Activated CD4-positive, alpha-beta T cell treated with anti-CD3 and anti-CD28 coated beads, Interleukin-2, amount 10 ng/mL, durations not matched to agents 24 days and 14 days (primary cell): ENCODE measurements around the gene NEGR1. TPM values are rescaled to one million over a fixed set of nuclear protein-coding genes. Genes with fewer than 3 reads are reported as not detected.

ENCODE experiments used
- DNase-seq: peaks from one replicate; pipeline ENCODE4 v3.0.0; 2022
- H3K27ac Mint-ChIP-seq: one replicate; pipeline ENCODE4 v1.8.0; 2022; ENCODE audit warnings: mild to moderate bottlenecking, mixed read lengths
- H3K27me3 Mint-ChIP-seq: one replicate; pipeline ENCODE4 v1.8.0; 2022; ENCODE audit warnings: mixed read lengths
- H3K36me3 Mint-ChIP-seq: one replicate; pipeline ENCODE4 v1.8.0; 2022; ENCODE audit warnings: low read depth, mild to moderate bottlenecking, mixed read lengths
- H3K4me1 Mint-ChIP-seq: one replicate; pipeline ENCODE4 v1.8.0; 2021; ENCODE audit warnings: mixed read lengths
- H3K4me3 Mint-ChIP-seq: one replicate; pipeline ENCODE4 v1.8.0; 2022; ENCODE audit warnings: mild to moderate bottlenecking, moderate library complexity, mixed read lengths
- H3K9me3 Mint-ChIP-seq: one replicate; pipeline ENCODE4 v1.8.0; 2021; ENCODE audit warnings: mixed read lengths
- intact Hi-C: fragments of 100-400 bp; cut with micrococcal nuclease; formaldehyde crosslinking; loops from one replicate; pipeline ENCODE4 v1.15.1; 2023
- total RNA-seq: library from RNA; stranded (reverse); gene quantifications from 2 replicates; pipeline ENCODE4 v1.2.3, GENCODE V29; 2022

Gene NEGR1
- total RNA-seq, 1 donor from 2014 or later: not detected

- no peak overlapping the region for H3K27ac Mint-ChIP-seq
- no peaks in the 10 kb centered on the region for H3K9me3 Mint-ChIP-seq
- no peaks in the 10 kb centered on the region for H3K4me1 Mint-ChIP-seq
- no peaks in the 10 kb centered on the region for H3K27me3 Mint-ChIP-seq
- no peak for DNase-seq
- intact Hi-C loops: no loop called here
- H3K36me3 Mint-ChIP-seq: no peaks in the 10 kb centered on the region
- H3K4me3 Mint-ChIP-seq: no peak overlapping the region
These were observed 431.8 kb downstream of the NEGR1 start for GRCh38 chr1:71850515-71850914.

- intact Hi-C loops: no loop called here
- Mint-ChIP-seq H3K4me3 (no peak overlapping the region), H3K36me3 (no peaks in the 10 kb centered on the region), H3K27ac (no peak overlapping the region), H3K9me3 (no peaks in the 10 kb centered on the region), H3K27me3 (no peaks in the 10 kb centered on the region), H3K4me1 (no peaks in the 10 kb centered on the region)
- DNase-seq: no peak
These were observed 439.3 kb downstream of the NEGR1 start for GRCh38 chr1:71843012-71843411.

GRCh38 chr1:71839876-71840275 lies 442.5 kb downstream of the NEGR1 start:
- no peaks in the 10 kb centered on the region for H3K9me3 Mint-ChIP-seq
- intact Hi-C loops: no loop called here
- H3K27me3 Mint-ChIP-seq: no peaks in the 10 kb centered on the region
- DNase-seq: no peak
- H3K4me3 Mint-ChIP-seq: no peak overlapping the region
- H3K27ac Mint-ChIP-seq: no peak overlapping the region
- H3K36me3 Mint-ChIP-seq: no peaks in the 10 kb centered on the region
- H3K4me1 Mint-ChIP-seq: no peaks in the 10 kb centered on the region

- no peaks in the 10 kb centered on the region for H3K4me1 Mint-ChIP-seq
- no peaks in the 10 kb centered on the region for H3K9me3 Mint-ChIP-seq
- no peak for DNase-seq
- no peaks in the 10 kb centered on the region for H3K36me3 Mint-ChIP-seq
- H3K27me3 Mint-ChIP-seq: no peaks in the 10 kb centered on the region
- no peak overlapping the region for H3K4me3 Mint-ChIP-seq
- H3K27ac Mint-ChIP-seq: no peak overlapping the region
- intact Hi-C loops: no loop called here
These were observed 445.4 kb downstream of the NEGR1 start for GRCh38 chr1:71836904-71837303.

- H3K4me1 Mint-ChIP-seq: no peaks in the 10 kb centered on the region
- no peaks in the 10 kb centered on the region for H3K27me3 Mint-ChIP-seq
These were observed 446.9 kb downstream of the NEGR1 start for GRCh38 chr1:71835442-71835813.

GRCh38 chr1:71834601-71835441 lies 447.5 kb downstream of the NEGR1 start:
- Mint-ChIP-seq H3K9me3 (no peaks in the 10 kb centered on the region), H3K36me3 (no peaks in the 10 kb centered on the region), H3K27ac (no peak overlapping the region)

More at GRCh38 chr1:71835442-71835813, 446.9 kb downstream of the NEGR1 start:
- DNase-seq: no peak
- Mint-ChIP-seq H3K27ac (no peak overlapping the region), H3K4me3 (no peak overlapping the region), H3K9me3 (no peaks in the 10 kb centered on the region), H3K36me3 (no peaks in the 10 kb centered on the region)
- intact Hi-C loops: no loop called here

GRCh38 chr1:71831646-71832045 lies 450.7 kb downstream of the NEGR1 start:
- Mint-ChIP-seq H3K36me3 (no peaks in the 10 kb centered on the region), H3K27ac (no peak overlapping the region), H3K4me1 (no peaks in the 10 kb centered on the region), H3K27me3 (no peaks in the 10 kb centered on the region), H3K4me3 (no peak overlapping the region), H3K9me3 (no peaks in the 10 kb centered on the region)
- intact Hi-C loops: no loop called here
- DNase-seq: no peak

More at GRCh38 chr1:71834601-71835441, 447.5 kb downstream of the NEGR1 start:
- Mint-ChIP-seq H3K27me3 (no peaks in the 10 kb centered on the region), H3K4me3 (no peak overlapping the region), H3K4me1 (no peaks in the 10 kb centered on the region)
- intact Hi-C loops: no loop called here
- no peak for DNase-seq

GRCh38 chr1:71829346-71829745 lies 453.0 kb downstream of the NEGR1 start:
- H3K4me1 Mint-ChIP-seq: no peaks in the 10 kb centered on the region
- H3K9me3 Mint-ChIP-seq: no peaks in the 10 kb centered on the region
- H3K27ac Mint-ChIP-seq: no peak overlapping the region
- H3K27me3 Mint-ChIP-seq: no peaks in the 10 kb centered on the region
- no peaks in the 10 kb centered on the region for H3K36me3 Mint-ChIP-seq
- no peak for DNase-seq
- intact Hi-C loops: no loop called here
- no peak overlapping the region for H3K4me3 Mint-ChIP-seq

- Mint-ChIP-seq H3K27me3 (no peaks in the 10 kb centered on the region), H3K9me3 (no peaks in the 10 kb centered on the region), H3K27ac (no peak overlapping the region), H3K4me3 (no peak overlapping the region), H3K4me1 (no peaks in the 10 kb centered on the region), H3K36me3 (no peaks in the 10 kb centered on the region)
- no peak for DNase-seq
- intact Hi-C loops: no loop called here
These were observed 453.8 kb downstream of the NEGR1 start for GRCh38 chr1:71828431-71829012.

GRCh38 chr1:71823708-71824305 lies 458.5 kb downstream of the NEGR1 start:
- DNase-seq: no peak
- H3K27me3 Mint-ChIP-seq: no peaks in the 10 kb centered on the region
- intact Hi-C loops: no loop called here
- no peak overlapping the region for H3K4me3 Mint-ChIP-seq
- H3K4me1 Mint-ChIP-seq: no peaks in the 10 kb centered on the region
- H3K27ac Mint-ChIP-seq: no peak overlapping the region
- no peaks in the 10 kb centered on the region for H3K36me3 Mint-ChIP-seq
- no peaks in the 10 kb centered on the region for H3K9me3 Mint-ChIP-seq

GRCh38 chr1:71817028-71817427 lies 465.3 kb downstream of the NEGR1 start:
- H3K27ac Mint-ChIP-seq: no peak overlapping the region
- H3K36me3 Mint-ChIP-seq: no peaks in the 10 kb centered on the region
- no peak overlapping the region for H3K4me3 Mint-ChIP-seq
- H3K27me3 Mint-ChIP-seq: no peaks in the 10 kb centered on the region
- H3K4me1 Mint-ChIP-seq: no peaks in the 10 kb centered on the region
- DNase-seq: no peak
- intact Hi-C loops: no loop called here
- H3K9me3 Mint-ChIP-seq: no peaks in the 10 kb centered on the region

GRCh38 chr1:71809085-71809484 lies 473.3 kb downstream of the NEGR1 start:
- DNase-seq: no peak
- no peaks in the 10 kb centered on the region for H3K27me3 Mint-ChIP-seq
- intact Hi-C loops: no loop called here
- H3K27ac Mint-ChIP-seq: no peak overlapping the region
- H3K9me3 Mint-ChIP-seq: no peaks in the 10 kb centered on the region
- H3K36me3 Mint-ChIP-seq: no peaks in the 10 kb centered on the region
- H3K4me3 Mint-ChIP-seq: no peak overlapping the region
- H3K4me1 Mint-ChIP-seq: no peaks in the 10 kb centered on the region

GRCh38 chr1:71804140-71804539 lies 478.2 kb downstream of the NEGR1 start:
- Mint-ChIP-seq H3K27ac (no peak overlapping the region), H3K4me3 (no peak overlapping the region), H3K4me1 (no peaks in the 10 kb centered on the region), H3K9me3 (no peaks in the 10 kb centered on the region), H3K36me3 (no peaks in the 10 kb centered on the region), H3K27me3 (no peaks in the 10 kb centered on the region)
- intact Hi-C loops: no loop called here
- no peak for DNase-seq

GRCh38 chr1:71796006-71796405 lies 486.3 kb downstream of the NEGR1 start:
- intact Hi-C loops: no loop called here

More at GRCh38 chr1:71796006-71796405, 486.3 kb downstream of the NEGR1 start:
- DNase-seq: no peak
- H3K4me3 Mint-ChIP-seq: no peak overlapping the region
- no peaks in the 10 kb centered on the region for H3K27me3 Mint-ChIP-seq
- no peaks in the 10 kb centered on the region for H3K4me1 Mint-ChIP-seq
- no peaks in the 10 kb centered on the region for H3K9me3 Mint-ChIP-seq
- no peaks in the 10 kb centered on the region for H3K36me3 Mint-ChIP-seq
- no peak overlapping the region for H3K27ac Mint-ChIP-seq
